Small intestine (tissue), 16 donors: ENCODE data around the gene GPAM. TPM values are rescaled to one million over a fixed set of nuclear protein-coding genes. Genes with fewer than 3 reads are reported as not detected.

Source experiments
- DNase-seq, 2 donors: peaks; one replicate each; pipeline versions ENCODE4 v3.0.0 to v3.0.0-alpha.2; 2013
- FAIRE-seq: peaks from 2 replicates; lab custom pipeline; 2012; peaks lifted over from hg19 to GRCh38; lab: Jason Lieb, UNC
- H3K27ac ChIP-seq, 3 donors: one replicate each; pipeline ENCODE4 v1.5.1; 2013; ENCODE audit warnings: low read length in 2 of 3, mild to moderate bottlenecking in 2 of 3, control low read depth in 1 of 3, inconsistent platforms in 1 of 3, low read depth in 1 of 3, moderate library complexity in 1 of 3
- H3K27me3 ChIP-seq, 3 donors: one replicate each; pipeline ENCODE4 v1.6.1; 2013; ENCODE audit warnings: low read length in 3 of 3, inconsistent platforms in 1 of 3; ENCODE audit not compliant: control insufficient read depth in 3 of 3, insufficient read depth in 3 of 3
- H3K36me3 ChIP-seq, 3 donors: one replicate each; pipeline ENCODE4 v1.6.1; 2013; ENCODE audit warnings: low read length in 3 of 3, inconsistent platforms in 1 of 3, low read depth in 1 of 3, mild to moderate bottlenecking in 1 of 3, moderate library complexity in 1 of 3; ENCODE audit not compliant: control insufficient read depth in 3 of 3, insufficient read depth in 2 of 3
- H3K4me1 ChIP-seq, 3 donors: one replicate each; pipeline ENCODE4 v1.6.1; 2013; ENCODE audit warnings: low read length in 2 of 3, inconsistent platforms in 1 of 3, low read depth in 1 of 3, mild to moderate bottlenecking in 1 of 3, moderate library complexity in 1 of 3; ENCODE audit not compliant: control insufficient read depth in 3 of 3, insufficient read depth in 2 of 3
- H3K4me3 ChIP-seq, 3 donors: one replicate each; pipeline ENCODE4 v1.5.1; 2013; ENCODE audit warnings: low read length in 3 of 3, control low read depth in 1 of 3, inconsistent platforms in 1 of 3, low read depth in 1 of 3, mild to moderate bottlenecking in 1 of 3, moderate library complexity in 1 of 3
- H3K9me3 ChIP-seq, 2 donors: one replicate each; pipeline ENCODE4 v1.6.1; 2013; ENCODE audit warnings: low read depth in 1 of 2, low read length in 1 of 2; ENCODE audit not compliant: control insufficient read depth in 2 of 2, insufficient read depth in 1 of 2
- WGBS, 3 donors: extraction: QIAGEN DNeasy Blood & Tissue Kit; methylation state at CpG; one replicate each; pipeline ENCODE4 v1.1.7; 2013; 5-methylcytosine and 5-hydroxymethylcytosine counted together
- long read RNA-seq, 10 donors: transcript quantifications; one replicate each; lab custom pipeline, GENCODE V29; 2026
- polyA plus RNA-seq, 4 donors: library from polyadenylated mRNA; stranded (reverse) in 3 of 4; unstranded in 1 of 4; fragments of 200-250 nt in 3 of 4; fragments of 120-200 nt in 1 of 4; gene quantifications; one replicate each; pipeline versions ENCODE4 v1.2.1 to v1.2.3, GENCODE V29; 2013
- donor health status: healthy with polysubstance abuse.
- donor health status: control.
- donor health status: control.
- donor health status: Bipolar disorder and iron deficiency.
- donor health status: healthy.

The GPAM gene, protein sequence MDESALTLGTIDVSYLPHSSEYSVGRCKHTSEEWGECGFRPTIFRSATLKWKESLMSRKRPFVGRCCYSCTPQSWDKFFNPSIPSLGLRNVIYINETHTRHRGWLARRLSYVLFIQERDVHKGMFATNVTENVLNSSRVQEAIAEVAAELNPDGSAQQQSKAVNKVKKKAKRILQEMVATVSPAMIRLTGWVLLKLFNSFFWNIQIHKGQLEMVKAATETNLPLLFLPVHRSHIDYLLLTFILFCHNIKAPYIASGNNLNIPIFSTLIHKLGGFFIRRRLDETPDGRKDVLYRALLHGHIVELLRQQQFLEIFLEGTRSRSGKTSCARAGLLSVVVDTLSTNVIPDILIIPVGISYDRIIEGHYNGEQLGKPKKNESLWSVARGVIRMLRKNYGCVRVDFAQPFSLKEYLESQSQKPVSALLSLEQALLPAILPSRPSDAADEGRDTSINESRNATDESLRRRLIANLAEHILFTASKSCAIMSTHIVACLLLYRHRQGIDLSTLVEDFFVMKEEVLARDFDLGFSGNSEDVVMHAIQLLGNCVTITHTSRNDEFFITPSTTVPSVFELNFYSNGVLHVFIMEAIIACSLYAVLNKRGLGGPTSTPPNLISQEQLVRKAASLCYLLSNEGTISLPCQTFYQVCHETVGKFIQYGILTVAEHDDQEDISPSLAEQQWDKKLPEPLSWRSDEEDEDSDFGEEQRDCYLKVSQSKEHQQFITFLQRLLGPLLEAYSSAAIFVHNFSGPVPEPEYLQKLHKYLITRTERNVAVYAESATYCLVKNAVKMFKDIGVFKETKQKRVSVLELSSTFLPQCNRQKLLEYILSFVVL
- polyA plus RNA-seq = 10 to 100 TPM in 2 of 4 donors, 1 to 10 TPM in 2; 1.1 to 24.6 (median 11.7) TPM
- long read RNA-seq, donor 1, full-length matches to known transcripts = 4 of 9 reads
- long read RNA-seq, donor 1, partial matches to known transcripts = 5 of 9 reads
- long read RNA-seq, donor 1, other reads (novel, unspliced or antisense) = 0 of 9 reads
- long read RNA-seq, donor 2, full-length matches to known transcripts = 2 of 2 reads
- long read RNA-seq, donor 2, partial matches to known transcripts = 0 of 2 reads
- long read RNA-seq, donor 2, other reads (novel, unspliced or antisense) = 0 of 2 reads
- long read RNA-seq, donor 3 = 0 reads
- long read RNA-seq, donor 4 = 0 reads
- long read RNA-seq, donor 5 = 0 reads
- long read RNA-seq, donor 6 = 0 reads
- long read RNA-seq, donor 7 = 0 reads
- long read RNA-seq, donor 8 = 0 reads
- long read RNA-seq, donor 9, full-length matches to known transcripts = 1 of 1 reads
- long read RNA-seq, donor 9, partial matches to known transcripts = 0 of 1 reads
- long read RNA-seq, donor 9, other reads (novel, unspliced or antisense) = 0 of 1 reads
- long read RNA-seq, donor 10 = 0 reads

DNA sequence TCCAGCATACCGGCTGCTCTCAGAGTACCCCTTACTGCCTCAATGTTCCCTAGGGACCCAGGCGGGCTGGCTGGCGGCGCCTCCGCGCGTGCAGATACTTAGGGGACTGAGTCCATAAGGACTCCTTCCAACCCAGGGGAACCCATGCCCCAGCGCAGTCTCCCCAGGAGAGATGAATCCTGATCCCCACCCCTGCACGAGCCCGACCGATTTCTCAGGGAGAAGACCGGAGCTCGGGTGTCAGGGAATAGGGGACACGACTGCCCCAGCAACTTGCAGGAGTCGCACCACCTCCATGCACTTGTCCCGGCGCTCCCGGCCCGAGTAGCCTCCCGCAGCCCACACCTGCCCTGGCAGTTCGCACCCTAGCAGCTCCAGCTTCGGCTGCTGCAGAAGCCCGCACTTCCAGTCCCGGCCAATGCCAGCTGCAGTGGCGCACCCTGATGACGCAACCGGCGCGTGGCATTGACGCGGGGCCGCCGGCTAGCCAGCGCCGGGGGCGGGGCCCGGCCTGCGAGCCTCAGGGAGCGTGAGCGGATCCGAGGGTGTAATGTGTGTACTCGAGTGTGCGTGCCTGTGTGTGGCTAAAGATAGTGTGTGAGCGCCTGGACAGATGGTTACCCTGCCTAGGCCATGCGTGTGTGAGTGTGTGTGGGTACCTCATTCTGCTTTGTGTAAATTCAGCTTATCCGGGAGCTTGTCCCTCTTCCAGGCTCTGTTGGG lies at the start of gene GPAM:
TSS of gene GPAM (minus strand) at position 437 of the 723 bp plus-strand sequence. CDS start 1,981 bp downstream, outside the sequence.
- Histone ChIP-seq H3K27me3 (no peaks in the 10 kb centered on the region), H3K4me3 (peak within 1 kb of the TSS; percentile 58 to 78 (median 73)), H3K36me3 (peaks cover 0 to 2% (median 2%) of the 10 kb centered on the region in 3 donors), H3K9me3 (peaks cover 0 to 3% of the 10 kb centered on the region in 2 donors), H3K4me1 (peaks cover 0 to 27% (median 0%) of the 10 kb centered on the region in 3 donors), H3K27ac (peak within 1 kb of the TSS; percentile 54 to 95 (median 64))
- WGBS, 3 donors = 0% methylated on average over 46 of the region's 46 CpGs
- FAIRE-seq = no peak
- DNase-seq = peak; percentile 93 to 99

DNA sequence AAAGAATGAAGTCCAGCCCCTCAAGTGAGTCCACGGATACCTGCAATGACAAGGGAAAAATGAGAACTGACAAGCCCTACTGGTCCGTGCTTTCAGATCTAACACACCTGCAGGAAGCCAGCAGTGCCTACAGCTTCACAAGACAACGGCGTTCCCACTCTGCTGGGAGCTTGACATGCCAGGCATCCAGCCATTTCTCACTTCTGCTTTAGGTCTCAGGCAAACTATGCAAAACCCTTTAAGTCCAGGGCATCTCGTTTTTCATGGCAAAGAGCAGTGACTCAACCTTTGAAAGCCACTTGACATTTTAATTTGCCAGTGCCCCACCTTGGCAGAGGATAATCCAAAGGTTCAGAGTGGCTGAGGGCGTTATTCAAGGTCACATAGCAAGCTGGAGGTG lies 49.1 kb upstream of the GPAM start:
- DNase-seq (peak in 1 of 2 donors; percentile 48), FAIRE-seq (no peak)
- Histone ChIP-seq H3K4me1 (peaks cover 0 to 5% (median 4%) of the 10 kb centered on the region in 3 donors), H3K27me3 (no peaks in the 10 kb centered on the region), H3K36me3 (no peaks in the 10 kb centered on the region), H3K27ac (no peak overlapping the region), H3K4me3 (no peak overlapping the region), H3K9me3 (no peaks in the 10 kb centered on the region)
- WGBS, 3 donors = 35 to 59% (median 44%) methylated on average over 6 of the region's 6 CpGs

DNA sequence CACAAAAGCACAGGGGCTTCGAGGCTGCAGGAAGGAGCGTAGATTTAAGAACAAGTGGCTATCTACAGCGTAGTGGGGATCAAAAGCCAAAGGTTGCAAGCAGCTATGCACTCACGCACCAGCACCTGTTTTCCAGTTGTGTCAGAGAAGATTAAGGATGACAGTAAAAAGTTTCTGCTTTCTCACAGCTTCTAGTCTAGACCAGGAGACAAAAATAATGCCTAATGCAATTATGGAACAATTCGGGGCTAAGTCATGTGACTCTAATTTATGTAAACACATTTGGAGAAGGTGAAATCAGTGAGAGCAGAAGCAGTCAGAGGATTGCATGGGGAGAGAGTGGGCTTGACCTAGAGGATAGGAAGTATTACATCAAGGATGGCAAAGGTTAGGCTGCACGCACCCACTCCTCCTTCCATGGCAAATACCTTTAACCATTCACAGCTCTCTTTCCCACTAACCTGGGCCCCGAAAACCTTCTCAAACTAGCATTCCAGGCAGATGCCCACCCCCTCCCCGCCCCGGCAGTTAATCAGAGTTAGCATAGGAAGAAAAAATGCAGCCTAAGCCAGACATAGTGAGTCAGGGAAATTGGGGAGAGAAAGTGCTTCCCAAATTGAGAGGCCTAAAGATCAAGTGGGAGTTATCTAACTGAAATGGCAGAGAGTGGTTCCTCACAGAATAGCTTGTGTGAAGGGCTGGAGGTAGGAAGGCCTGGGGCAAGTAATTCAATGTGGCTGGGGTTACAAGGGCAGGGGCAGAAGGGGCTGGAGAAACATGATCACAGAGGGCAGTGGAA lies 48.2 kb upstream of the GPAM start:
- DNase-seq (peak in 1 of 2 donors; percentile 18), FAIRE-seq (no peak)
- no peak overlapping the region for H3K4me3 ChIP-seq
- peaks cover 0 to 1% of the 10 kb centered on the region in 2 donors for H3K9me3 ChIP-seq
- H3K36me3 ChIP-seq = no peaks in the 10 kb centered on the region
- H3K27me3 ChIP-seq = no peaks in the 10 kb centered on the region
- peaks cover 0 to 5% (median 4%) of the 10 kb centered on the region in 3 donors for H3K4me1 ChIP-seq
- WGBS, 3 donors = 56 to 59% (median 56%) methylated on average over 9 of the region's 9 CpGs
- H3K27ac ChIP-seq = no peak overlapping the region

DNA sequence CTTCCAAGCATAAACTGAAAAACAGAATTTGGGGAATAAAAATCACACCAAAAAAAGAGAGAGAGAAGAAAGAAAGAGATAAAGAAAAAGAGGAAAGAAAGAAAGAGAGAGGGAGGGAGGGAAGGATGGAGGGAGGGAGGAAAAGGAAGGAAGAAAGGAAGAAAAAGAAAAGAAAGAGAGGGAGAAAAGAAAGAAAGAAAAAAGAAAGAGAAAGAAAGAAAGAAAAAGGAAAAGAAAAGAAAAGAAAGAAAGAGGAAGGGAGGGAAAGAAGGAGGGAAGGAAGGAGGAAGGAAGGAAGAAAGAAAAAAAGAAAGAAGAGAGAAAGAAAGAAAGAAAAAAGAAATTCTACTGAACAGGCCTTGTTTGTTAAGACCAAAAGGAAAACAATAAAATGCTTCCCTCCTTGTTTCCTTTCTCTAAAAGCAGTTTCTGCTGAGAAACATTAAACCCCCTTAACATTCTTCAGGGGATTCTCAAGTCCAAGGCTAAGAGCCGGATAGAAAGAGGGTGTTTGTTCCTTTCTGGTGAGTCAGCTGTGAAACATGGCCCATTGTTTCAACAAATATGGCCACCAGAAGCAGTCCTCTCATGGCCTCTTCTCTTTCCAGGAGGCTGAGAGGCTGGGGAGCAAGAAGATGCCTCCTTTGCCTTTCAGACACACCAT lies 46.9 kb upstream of the GPAM start:
- Histone ChIP-seq H3K4me3 (no peak overlapping the region), H3K4me1 (peaks cover 0 to 5% (median 4%) of the 10 kb centered on the region in 3 donors), H3K27me3 (no peaks in the 10 kb centered on the region), H3K27ac (no peak overlapping the region), H3K36me3 (no peaks in the 10 kb centered on the region), H3K9me3 (peaks cover 0 to 7% of the 10 kb centered on the region in 2 donors)
- FAIRE-seq (no peak), DNase-seq (no peak)
- 63 to 82% (median 66%) methylated on average over 1 of the region's 1 CpG for WGBS, 3 donors

DNA sequence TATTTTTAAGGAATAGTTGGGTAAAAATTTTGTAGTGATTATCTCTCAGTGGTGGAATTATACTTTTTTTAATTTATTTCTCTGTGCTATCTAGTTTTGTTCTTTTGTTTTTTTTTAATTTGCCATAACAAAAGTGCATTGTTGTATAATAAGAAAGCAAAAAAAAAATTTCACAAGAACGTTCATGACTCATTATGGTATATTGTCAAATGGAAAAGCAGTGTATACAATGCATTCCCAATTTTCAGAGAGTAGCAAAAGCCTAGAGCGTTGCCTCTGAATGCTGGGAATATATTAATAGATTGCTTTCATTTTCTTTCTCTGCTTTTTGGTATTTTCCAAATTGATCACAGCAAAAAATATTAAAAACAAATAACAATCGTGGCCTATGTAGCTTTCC lies 46.3 kb upstream of the GPAM start:
- H3K9me3 ChIP-seq = peaks cover 0 to 7% of the 10 kb centered on the region in 2 donors

DNA sequence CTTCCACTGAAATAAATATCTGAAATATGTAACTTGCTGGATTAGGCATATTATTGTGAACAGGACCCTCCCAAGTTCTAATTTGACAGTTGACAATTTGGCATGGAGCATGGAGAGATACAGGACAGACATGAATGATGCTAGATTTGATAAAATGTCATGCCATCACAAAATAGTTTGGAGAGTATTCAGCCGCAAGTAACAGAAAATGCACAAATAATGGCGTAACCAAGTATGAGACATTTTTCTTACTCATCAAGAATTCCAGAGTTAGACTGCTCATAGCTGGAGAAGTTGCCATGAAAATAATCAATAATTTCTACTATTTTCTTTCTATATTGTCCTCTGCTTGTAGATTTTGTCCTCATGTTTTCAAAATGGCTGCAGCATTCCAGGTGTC lies 45.5 kb upstream of the GPAM start:
- WGBS, 3 donors = 94 to 98% (median 98%) methylated on average over 2 of the region's 2 CpGs
- no peak for FAIRE-seq

More for the DNA sequence above, 46.3 kb upstream of the GPAM start:
- H3K27me3 ChIP-seq = no peaks in the 10 kb centered on the region
- no peak overlapping the region for H3K27ac ChIP-seq
- H3K4me1 ChIP-seq = peaks cover 0 to 5% (median 4%) of the 10 kb centered on the region in 3 donors
- FAIRE-seq = no peak
- H3K36me3 ChIP-seq = no peaks in the 10 kb centered on the region
- H3K4me3 ChIP-seq = no peak overlapping the region
- no peak for DNase-seq
- WGBS, 3 donors = 77 to 82% (median 79%) methylated on average over 3 of the region's 3 CpGs

More for the DNA sequence above, 45.5 kb upstream of the GPAM start:
- Histone ChIP-seq H3K27ac (no peak overlapping the region), H3K4me3 (no peak overlapping the region), H3K4me1 (peaks cover 0 to 5% (median 4%) of the 10 kb centered on the region in 3 donors), H3K36me3 (no peaks in the 10 kb centered on the region), H3K27me3 (no peaks in the 10 kb centered on the region), H3K9me3 (peaks cover 0 to 7% of the 10 kb centered on the region in 2 donors)
- no peak for DNase-seq
